ENCODE results near the gene POLR2M. TPM values are rescaled to one million over a fixed set of nuclear protein-coding genes. Genes with fewer than 3 reads are reported as not detected.

The POLR2M gene
- total and polyA plus RNA-seq, 4 donors: 7.8 to 230 (median 43.6) TPM

DNA sequence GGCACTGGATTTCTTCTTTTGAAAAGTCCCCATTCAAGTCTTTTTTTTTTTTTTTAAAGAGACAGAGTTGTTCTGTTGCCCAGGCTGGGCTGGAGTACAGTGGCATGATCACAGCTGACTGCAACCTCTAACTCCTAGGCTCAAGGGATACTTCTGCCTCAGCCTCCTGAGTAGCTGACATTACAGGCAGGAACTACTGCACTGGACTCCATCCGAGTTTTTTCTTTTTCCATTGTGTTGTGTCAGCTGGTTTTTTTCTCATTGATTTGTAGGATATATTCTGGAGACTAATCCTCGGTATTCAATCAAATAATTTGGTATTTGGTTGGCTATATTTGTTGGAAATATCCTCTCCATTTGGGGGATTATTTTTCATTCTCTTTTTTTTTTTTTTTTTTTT lies 11.8 kb downstream of the POLR2M start:
- Histone ChIP-seq H3K27ac (ENCODE audit: low read depth in 1 of 2, low read length in 2 of 2) (no peak overlapping the region), H3K9me3 (ENCODE audit: control insufficient read depth in 4 of 4, low read length in 3 of 4) (no peaks in the 10 kb centered on the region), H3K4me1 (ENCODE audit: control insufficient read depth in 4 of 4, insufficient read depth in 4 of 4, low read length in 3 of 4) (no peaks in the 10 kb centered on the region), H3K4me3 (ENCODE audit: low read depth in 1 of 3, low read length in 3 of 3) (no peak overlapping the region), H3K9ac (ENCODE audit: low read depth in 1 of 2, low read length in 2 of 2) (no peak overlapping the region), H3K36me3 (ENCODE audit: control insufficient read depth in 4 of 4, insufficient read depth in 3 of 4, low read depth in 1 of 4, low read length in 3 of 4) (peaks cover 7 to 21% (median 16%) of the 10 kb centered on the region in 4 donors), H3K27me3 (ENCODE audit: control insufficient read depth in 4 of 4, insufficient read depth in 4 of 4, low read length in 3 of 4) (no peaks in the 10 kb centered on the region)
- WGBS: 94% methylated on average over 2 of the region's 2 CpGs
- TF ChIP-seq RXRA (IDR thresholded peaks at IDR 0.05): no peak
- TF ChIP-seq NR2F2 (IDR thresholded peaks at IDR 0.05): no peak
- TF ChIP-seq, protein P1, sequence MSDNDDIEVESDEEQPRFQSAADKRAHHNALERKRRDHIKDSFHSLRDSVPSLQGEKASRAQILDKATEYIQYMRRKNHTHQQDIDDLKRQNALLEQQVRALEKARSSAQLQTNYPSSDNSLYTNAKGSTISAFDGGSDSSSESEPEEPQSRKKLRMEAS (IDR thresholded peaks at IDR 0.05): no peak
- no peak for TF ChIP-seq ZBTB33 (IDR thresholded peaks at IDR 0.05)
- TF ChIP-seq HNF4A (conservative IDR thresholded peaks at IDR 0.05): no peak
- no peak for DNase-seq (ENCODE audit: low spot score)

DNA sequence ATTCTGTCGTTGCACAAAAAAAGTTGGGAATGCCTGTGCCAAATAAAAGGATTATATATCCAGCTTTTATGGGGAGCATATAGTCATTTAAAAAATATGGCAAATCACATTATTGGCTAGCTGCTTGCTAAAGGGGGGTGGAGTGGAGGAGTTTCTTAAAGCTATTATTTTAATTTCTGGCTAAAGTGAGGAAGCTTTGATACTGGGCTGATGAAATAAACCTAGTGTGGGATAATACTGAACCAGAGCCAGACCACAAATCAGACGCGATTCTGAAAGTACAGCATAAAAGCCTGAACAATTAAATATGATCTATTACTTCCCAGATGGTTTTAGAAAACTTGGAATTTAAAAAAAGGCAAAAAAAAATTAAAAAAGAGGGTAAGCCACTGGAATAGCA lies 14.4 kb downstream of the POLR2M start:
- TF ChIP-seq HNF4A (conservative IDR thresholded peaks at IDR 0.05): no peak
- no peak for TF ChIP-seq RXRA (IDR thresholded peaks at IDR 0.05)
- no peak for TF ChIP-seq EGR1 (IDR thresholded peaks at IDR 0.05; ENCODE audit: low read depth in 2 of 2)
- TF ChIP-seq RAD21 (IDR thresholded peaks at IDR 0.05): no peak
- TF ChIP-seq ZBTB33 (IDR thresholded peaks at IDR 0.05): no peak
- TF ChIP-seq FOXA1 (IDR thresholded peaks at IDR 0.05): no peak
- no peak for TF ChIP-seq NR2F2 (IDR thresholded peaks at IDR 0.05)
- TF ChIP-seq YY1 (IDR thresholded peaks at IDR 0.05): no peak
- TF ChIP-seq FOXA2 (IDR thresholded peaks at IDR 0.05): no peak
- TF ChIP-seq, protein P2, sequence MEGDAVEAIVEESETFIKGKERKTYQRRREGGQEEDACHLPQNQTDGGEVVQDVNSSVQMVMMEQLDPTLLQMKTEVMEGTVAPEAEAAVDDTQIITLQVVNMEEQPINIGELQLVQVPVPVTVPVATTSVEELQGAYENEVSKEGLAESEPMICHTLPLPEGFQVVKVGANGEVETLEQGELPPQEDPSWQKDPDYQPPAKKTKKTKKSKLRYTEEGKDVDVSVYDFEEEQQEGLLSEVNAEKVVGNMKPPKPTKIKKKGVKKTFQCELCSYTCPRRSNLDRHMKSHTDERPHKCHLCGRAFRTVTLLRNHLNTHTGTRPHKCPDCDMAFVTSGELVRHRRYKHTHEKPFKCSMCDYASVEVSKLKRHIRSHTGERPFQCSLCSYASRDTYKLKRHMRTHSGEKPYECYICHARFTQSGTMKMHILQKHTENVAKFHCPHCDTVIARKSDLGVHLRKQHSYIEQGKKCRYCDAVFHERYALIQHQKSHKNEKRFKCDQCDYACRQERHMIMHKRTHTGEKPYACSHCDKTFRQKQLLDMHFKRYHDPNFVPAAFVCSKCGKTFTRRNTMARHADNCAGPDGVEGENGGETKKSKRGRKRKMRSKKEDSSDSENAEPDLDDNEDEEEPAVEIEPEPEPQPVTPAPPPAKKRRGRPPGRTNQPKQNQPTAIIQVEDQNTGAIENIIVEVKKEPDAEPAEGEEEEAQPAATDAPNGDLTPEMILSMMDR (IDR thresholded peaks at IDR 0.05; ENCODE audit: low read depth, low read length, missing input control): no peak
- no peak for TF ChIP-seq TAF1 (conservative IDR thresholded peaks at IDR 0.05)
- TF ChIP-seq, protein P3, sequence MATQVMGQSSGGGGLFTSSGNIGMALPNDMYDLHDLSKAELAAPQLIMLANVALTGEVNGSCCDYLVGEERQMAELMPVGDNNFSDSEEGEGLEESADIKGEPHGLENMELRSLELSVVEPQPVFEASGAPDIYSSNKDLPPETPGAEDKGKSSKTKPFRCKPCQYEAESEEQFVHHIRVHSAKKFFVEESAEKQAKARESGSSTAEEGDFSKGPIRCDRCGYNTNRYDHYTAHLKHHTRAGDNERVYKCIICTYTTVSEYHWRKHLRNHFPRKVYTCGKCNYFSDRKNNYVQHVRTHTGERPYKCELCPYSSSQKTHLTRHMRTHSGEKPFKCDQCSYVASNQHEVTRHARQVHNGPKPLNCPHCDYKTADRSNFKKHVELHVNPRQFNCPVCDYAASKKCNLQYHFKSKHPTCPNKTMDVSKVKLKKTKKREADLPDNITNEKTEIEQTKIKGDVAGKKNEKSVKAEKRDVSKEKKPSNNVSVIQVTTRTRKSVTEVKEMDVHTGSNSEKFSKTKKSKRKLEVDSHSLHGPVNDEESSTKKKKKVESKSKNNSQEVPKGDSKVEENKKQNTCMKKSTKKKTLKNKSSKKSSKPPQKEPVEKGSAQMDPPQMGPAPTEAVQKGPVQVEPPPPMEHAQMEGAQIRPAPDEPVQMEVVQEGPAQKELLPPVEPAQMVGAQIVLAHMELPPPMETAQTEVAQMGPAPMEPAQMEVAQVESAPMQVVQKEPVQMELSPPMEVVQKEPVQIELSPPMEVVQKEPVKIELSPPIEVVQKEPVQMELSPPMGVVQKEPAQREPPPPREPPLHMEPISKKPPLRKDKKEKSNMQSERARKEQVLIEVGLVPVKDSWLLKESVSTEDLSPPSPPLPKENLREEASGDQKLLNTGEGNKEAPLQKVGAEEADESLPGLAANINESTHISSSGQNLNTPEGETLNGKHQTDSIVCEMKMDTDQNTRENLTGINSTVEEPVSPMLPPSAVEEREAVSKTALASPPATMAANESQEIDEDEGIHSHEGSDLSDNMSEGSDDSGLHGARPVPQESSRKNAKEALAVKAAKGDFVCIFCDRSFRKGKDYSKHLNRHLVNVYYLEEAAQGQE (IDR thresholded peaks at IDR 0.05): no peak
- TF ChIP-seq, protein P1 (IDR thresholded peaks at IDR 0.05): no peak
- no peak for TF ChIP-seq ATF3 (IDR thresholded peaks at IDR 0.05)
- no peak for TF ChIP-seq HNF4G (IDR thresholded peaks at IDR 0.05)
- no peak for TF ChIP-seq SP1 (IDR thresholded peaks at IDR 0.05)
- TF ChIP-seq GABPA (IDR thresholded peaks at IDR 0.05 in 1 of 2, conservative IDR thresholded peaks at IDR 0.05 in 1 of 2): no peak
- TF ChIP-seq JUND (IDR thresholded peaks at IDR 0.05): no peak
- H3K36me3 ChIP-seq (ENCODE audit: control insufficient read depth in 4 of 4, insufficient read depth in 3 of 4, low read depth in 1 of 4, low read length in 3 of 4): peaks cover 0 to 7% (median 3%) of the 10 kb centered on the region in 4 donors
- H3K9ac ChIP-seq (ENCODE audit: low read depth in 1 of 2, low read length in 2 of 2): no peak overlapping the region
- no peak for DNase-seq (ENCODE audit: low spot score)
- H3K9me3 ChIP-seq (ENCODE audit: control insufficient read depth in 4 of 4, low read length in 3 of 4): peaks cover 0 to 3% (median 0%) of the 10 kb centered on the region in 4 donors
- no peaks in the 10 kb centered on the region for H3K27me3 ChIP-seq (ENCODE audit: control insufficient read depth in 4 of 4, insufficient read depth in 4 of 4, low read length in 3 of 4)
- 73% methylated on average over 3 of the region's 3 CpGs for WGBS
- H3K4me1 ChIP-seq (ENCODE audit: control insufficient read depth in 4 of 4, insufficient read depth in 4 of 4, low read length in 3 of 4): no peaks in the 10 kb centered on the region
- H3K4me3 ChIP-seq (ENCODE audit: low read depth in 1 of 3, low read length in 3 of 3): no peak overlapping the region
- no peak overlapping the region for H3K27ac ChIP-seq (ENCODE audit: low read depth in 1 of 2, low read length in 2 of 2)
